OCI-LY7 (cell line): ENCODE results near the gene MAP3K5. TPM values are rescaled to one million over a fixed set of nuclear protein-coding genes. Genes with fewer than 3 reads are reported as not detected.

Experiments
- BruUV-seq: library from RNA; stranded (reverse); fragments of 400-500 nt; replicated peaks from 2 replicates; lab custom pipeline; 2021; lab: Mats Ljungman, UMichigan
- CTCF ChIA-PET: fragments of 300-600 bp; sonication (Branson Sonifier 250); formaldehyde crosslinking; loops from one replicate; lab custom pipeline; 2022; ENCODE audit warnings: antibody characterized with exemption; ENCODE audit not compliant: unreplicated experiment; lab: Charles Lee
- POLR2A ChIA-PET: fragments of 300-600 bp; sonication (Branson Sonifier 250); formaldehyde crosslinking; loops from one replicate; lab custom pipeline; 2022; ENCODE audit warnings: antibody characterized with exemption; lab: Charles Lee
- DNase-seq: peaks from one replicate; pipeline ENCODE4 v3.0.0-alpha.2; 2015; ENCODE audit warnings: low spot score
- H2AFZ ChIP-seq: fragments of 200-600 bp; sonication (generic), shearing (Covaris generic); 2 replicates; pipeline ENCODE4 v1.6.1; 2014; ENCODE audit warnings: mild to moderate bottlenecking, antibody characterized with exemption, low read length, moderate library complexity
- H3K27ac ChIP-seq: fragments of 200-600 bp; sonication (generic); 2 replicates; pipeline ENCODE4 v1.5.1; 2014; ENCODE audit warnings: mixed run types, low read depth, mild to moderate bottlenecking, moderate library complexity, low read length, inconsistent platforms; ENCODE audit not compliant: poor library complexity, severe bottlenecking
- H3K36me3 ChIP-seq: fragments of 200-600 bp; sonication (generic); 2 replicates; pipeline ENCODE4 v1.6.1; 2014; ENCODE audit warnings: mild to moderate bottlenecking, antibody characterized with exemption, low read length, moderate library complexity, mixed read lengths; ENCODE audit not compliant: insufficient read depth
- H3K4me1 ChIP-seq: fragments of 200-600 bp; sonication (generic); 2 replicates; pipeline ENCODE4 v1.5.1; 2014; ENCODE audit warnings: mild to moderate bottlenecking, low read length; ENCODE audit not compliant: insufficient read depth, poor library complexity, severe bottlenecking
- H3K4me2 ChIP-seq: fragments of 200-600 bp; sonication (generic); 2 replicates; pipeline ENCODE4 v1.6.1; 2014; ENCODE audit warnings: mild to moderate bottlenecking, low read length
- H3K4me3 ChIP-seq: fragments of 200-600 bp; sonication (generic); 2 replicates; pipeline ENCODE4 v1.5.1; 2014; ENCODE audit warnings: mild to moderate bottlenecking, low read depth, low read length; ENCODE audit not compliant: poor library complexity, severe bottlenecking
- H3K79me2 ChIP-seq: fragments of 200-600 bp; sonication (generic); 2 replicates; pipeline ENCODE4 v1.6.1; 2016; ENCODE audit warnings: low read depth, mild to moderate bottlenecking, low read length, moderate library complexity, mixed read lengths; ENCODE audit not compliant: insufficient read depth
- H3K9me2 ChIP-seq: fragments of 200-600 bp; sonication (generic); 2 replicates; pipeline ENCODE4 v1.6.1; 2016; ENCODE audit warnings: mild to moderate bottlenecking, low read length, mixed read lengths; ENCODE audit not compliant: insufficient read depth
- H3K9me3 ChIP-seq: fragments of 200-600 bp; sonication (generic); 2 replicates; pipeline ENCODE4 v1.6.1; 2014; ENCODE audit warnings: mild to moderate bottlenecking, mixed run types, low read length, mixed read lengths
- H4K20me1 ChIP-seq: fragments of 200-600 bp; sonication (generic); 2 replicates; pipeline ENCODE4 v1.6.1; 2014; ENCODE audit warnings: mild to moderate bottlenecking, antibody characterized with exemption, low read length, moderate library complexity, mixed read lengths; ENCODE audit not compliant: insufficient read depth
- CTCF ChIP-seq: fragments of 200-600 bp; sonication (generic); conservative IDR thresholded peaks from 2 replicates; pipeline ENCODE4 v1.5.1; 2014; ENCODE audit warnings: mild to moderate bottlenecking, antibody characterized with exemption, low read length, moderate library complexity, mixed read lengths
- EZH2phosphoT487 ChIP-seq: fragments of 200-600 bp; sonication (generic); IDR thresholded peaks from 2 replicates; pipeline ENCODE4 v1.6.1; 2018; ENCODE audit warnings: low read depth, borderline replicate concordance, mild to moderate bottlenecking, mixed run types, antibody characterized with exemption, low read length, moderate library complexity, mixed read lengths
- intact Hi-C: fragments of 100-400 bp; cut with micrococcal nuclease; formaldehyde crosslinking; loops from one replicate; pipeline ENCODE4 v1.10.0; 2022; ENCODE audit not compliant: unreplicated experiment
- total RNA-seq, 2 experiments: library from RNA; depleted of rRNA in 1 of 2; stranded (reverse); fragments of >200 nt in 1 of 2; shearing (Covaris generic) in 1 of 2; gene quantifications; 2 replicates each; pipeline ENCODE4 v1.2.3, GENCODE V29; 2014 to 2022

MAP3K5 gene
- total RNA-seq, 2 experiments from 2014 or later = 13.8 to 16.6 TPM

GRCh38 chr6:136607932-136608772, 184.1 kb downstream of the MAP3K5 start:
- no TSS peak for BruUV-seq
- TF ChIP-seq CTCF (peak; percentile 87), EZH2phosphoT487 (no peak)
- ChIA-PET CTCF (interaction anchor here (1.4 kb wide), 1 partner anchor 184 kb away, joined by 3 read pairs; the partner anchor contains the start of gene MAP3K5), POLR2A (no interaction called here)
- Histone ChIP-seq H3K36me3 (peaks cover 14% of the 10 kb centered on the region), H2AFZ (no peak overlapping the region), H3K27ac (no peak overlapping the region), H3K9me3 (no peaks in the 10 kb centered on the region), H3K4me1 (no peaks in the 10 kb centered on the region), H3K9me2 (no peaks in the 10 kb centered on the region), H3K79me2 (no peaks in the 10 kb centered on the region), H4K20me1 (no peaks in the 10 kb centered on the region), H3K4me3 (no peak overlapping the region), H3K4me2 (no peak overlapping the region)
- DNase-seq = peak; percentile 71
- intact Hi-C loops = loop anchor here (1.0 kb wide), 1 partner anchor 185 kb away; no protein-coding TSS in a partner anchor

GRCh38 chr6:136607204-136607931, 184.9 kb downstream of the MAP3K5 start:
- Histone ChIP-seq H3K9me2 (no peaks in the 10 kb centered on the region), H2AFZ (no peak overlapping the region), H3K79me2 (no peaks in the 10 kb centered on the region), H3K27ac (no peak overlapping the region), H3K9me3 (no peaks in the 10 kb centered on the region), H3K4me2 (no peak overlapping the region), H3K4me1 (no peaks in the 10 kb centered on the region), H4K20me1 (no peaks in the 10 kb centered on the region), H3K4me3 (no peak overlapping the region), H3K36me3 (peaks cover 11% of the 10 kb centered on the region; the same call in 1 of the 2 replicates)
- DNase-seq = no peak
- TF ChIP-seq CTCF (no peak), EZH2phosphoT487 (no peak)
- POLR2A ChIA-PET = no interaction called here
- BruUV-seq = no TSS peak
- intact Hi-C loops = no loop called here
- CTCF ChIA-PET = interaction anchor here (1.4 kb wide), 1 partner anchor 185 kb away, joined by 3 read pairs; the partner anchor contains the start of gene MAP3K5
